SU-DHL-6 (cell line): ENCODE data around the gene OR5M11.

ENCODE experiments used
- H2AFZ ChIP-seq: fragments of 200-600 bp; sonication (generic); 2 replicates; pipeline ENCODE4 v1.6.1; 2014; ENCODE audit warnings: low read depth, mild to moderate bottlenecking, moderate library complexity, mixed read lengths, antibody characterized with exemption, low read length; ENCODE audit not compliant: severe bottlenecking
- H3F3A ChIP-seq: fragments of 200-600 bp; shearing (Covaris generic); 2 replicates; pipeline ENCODE4 v1.6.0; 2016; ENCODE audit warnings: antibody characterized with exemption, mild to moderate bottlenecking; ENCODE audit not compliant: insufficient read depth
- H3K27ac ChIP-seq: fragments of 200-600 bp; sonication (generic); 2 replicates; pipeline ENCODE4 v1.5.1; 2016; ENCODE audit warnings: low read depth, mild to moderate bottlenecking, low read length, moderate library complexity, mixed read lengths
- H3K27me3 ChIP-seq: fragments of 200-600 bp; sonication (generic), shearing (Covaris generic); 2 replicates; pipeline ENCODE4 v1.6.0; 2014; ENCODE audit warnings: mild to moderate bottlenecking, low read length
- H3K36me3 ChIP-seq: fragments of 200-600 bp; sonication (generic); 2 replicates; pipeline ENCODE4 v1.6.1; 2014; ENCODE audit warnings: mild to moderate bottlenecking, low read length, mixed read lengths
- H3K4me2 ChIP-seq: fragments of 300-600, 200-600 bp; shearing (Covaris generic), sonication (generic); 2 replicates; pipeline ENCODE4 v1.6.0; 2014; ENCODE audit warnings: low read length, low read depth, mild to moderate bottlenecking; ENCODE audit not compliant: poor library complexity, severe bottlenecking
- H3K4me3 ChIP-seq: fragments of 200-600 bp; sonication (generic); 2 replicates; pipeline ENCODE4 v1.5.1; 2014; ENCODE audit warnings: antibody characterized with exemption, low read length, mild to moderate bottlenecking, mixed read lengths; ENCODE audit not compliant: insufficient read depth, poor library complexity, severe bottlenecking
- H3K79me2 ChIP-seq: fragments of 200-600 bp; sonication (generic); 2 replicates; pipeline ENCODE4 v1.6.1; 2014; ENCODE audit warnings: mild to moderate bottlenecking, low read length, moderate library complexity; ENCODE audit not compliant: insufficient read depth
- H3K9ac ChIP-seq: fragments of 200-600 bp; sonication (generic); 2 replicates; pipeline ENCODE4 v1.7.0; 2014; ENCODE audit warnings: mild to moderate bottlenecking, low read length
- H3K9me2 ChIP-seq: fragments of 200-600 bp; sonication (generic); replicated peaks from 2 replicates; pipeline ENCODE4 v1.6.1; 2014; ENCODE audit warnings: low read length; ENCODE audit not compliant: insufficient read depth
- H3K9me3 ChIP-seq: fragments of 200-600 bp; sonication (generic); 2 replicates; pipeline ENCODE4 v1.6.1; 2014; ENCODE audit warnings: low read length, mixed read lengths; ENCODE audit not compliant: insufficient read depth
- H4K20me1 ChIP-seq: fragments of 200-600 bp; sonication (generic); 2 replicates; pipeline ENCODE4 v1.6.1; 2014; ENCODE audit warnings: low read depth, mild to moderate bottlenecking, antibody characterized with exemption, low read length, moderate library complexity, mixed read lengths
- CTCF ChIP-seq: fragments of 200-600 bp; sonication (generic); IDR thresholded peaks from one replicate; pipeline ENCODE4 v1.5.1; 2017; ENCODE audit warnings: antibody characterized with exemption, mild to moderate bottlenecking, low read length, moderate library complexity; ENCODE audit not compliant: insufficient read depth, poor library complexity, severe bottlenecking
- EZH2phosphoT487 ChIP-seq: fragments of 200-600 bp; sonication (generic), shearing (Covaris generic); conservative IDR thresholded peaks from 2 replicates; pipeline ENCODE4 v1.6.1; 2018; ENCODE audit warnings: mild to moderate bottlenecking, antibody characterized with exemption, low read length, moderate library complexity, mixed read lengths

Gene OR5M11

GRCh38 chr11:56497010-56497409 is 46.0 kb downstream of the OR5M11 start:
- H4K20me1 ChIP-seq: no peaks in the 10 kb centered on the region
- no peaks in the 10 kb centered on the region for H3K27me3 ChIP-seq
- H3F3A ChIP-seq: no peaks in the 10 kb centered on the region
- H3K9me2 ChIP-seq: no peaks in the 10 kb centered on the region
- no peak overlapping the region for H3K9ac ChIP-seq
- TF ChIP-seq CTCF: no peak
- no peak for TF ChIP-seq EZH2phosphoT487
- no peak overlapping the region for H3K27ac ChIP-seq
- no peaks in the 10 kb centered on the region for H3K79me2 ChIP-seq
- H3K36me3 ChIP-seq: no peaks in the 10 kb centered on the region
- no peaks in the 10 kb centered on the region for H3K9me3 ChIP-seq
- H2AFZ ChIP-seq: no peak overlapping the region
- no peak overlapping the region for H3K4me2 ChIP-seq
- H3K4me3 ChIP-seq: no peak overlapping the region

DNA sequence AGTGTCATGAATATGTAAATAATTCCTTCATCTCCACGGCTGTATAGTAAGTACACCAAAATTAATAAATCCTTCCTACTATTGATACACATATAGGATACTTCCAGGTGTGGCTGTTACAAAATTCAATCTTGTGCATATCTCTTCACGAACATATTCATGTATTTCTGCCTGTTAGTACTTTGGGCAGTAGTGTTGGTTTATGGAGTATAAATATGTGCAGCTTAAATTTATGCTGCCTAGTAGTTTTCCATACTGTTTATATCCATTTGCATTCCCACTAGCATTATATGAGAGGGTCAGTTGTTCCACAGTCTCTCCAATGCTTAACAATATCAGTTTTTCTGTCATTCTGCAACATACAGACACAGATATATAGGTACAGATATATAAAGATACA is 47.9 kb downstream of the OR5M11 start:
- no peak overlapping the region for H3K4me2 ChIP-seq
- H3K9me2 ChIP-seq: no peaks in the 10 kb centered on the region
- no peaks in the 10 kb centered on the region for H3K27me3 ChIP-seq
- H3K9me3 ChIP-seq: no peaks in the 10 kb centered on the region
- no peak overlapping the region for H3K27ac ChIP-seq
- H3K9ac ChIP-seq: no peak overlapping the region
- no peak for TF ChIP-seq CTCF
- TF ChIP-seq EZH2phosphoT487: no peak
- H3K4me3 ChIP-seq: no peak overlapping the region
- H3K79me2 ChIP-seq: no peaks in the 10 kb centered on the region
- H3F3A ChIP-seq: no peaks in the 10 kb centered on the region
- H4K20me1 ChIP-seq: no peaks in the 10 kb centered on the region
- no peaks in the 10 kb centered on the region for H3K36me3 ChIP-seq
- no peak overlapping the region for H2AFZ ChIP-seq
